H1 (cell line): ENCODE results near the gene CRY1. TPM values are rescaled to one million over a fixed set of nuclear protein-coding genes. Genes with fewer than 3 reads are reported as not detected.

Experiments used
- CTCF ChIA-PET: fragments of 300-600 bp; sonication (Branson Sonifier 250); formaldehyde crosslinking; loops from one replicate; lab custom pipeline; 2021; ENCODE audit not compliant: partially characterized antibody; lab: Charles Lee
- POLR2A ChIA-PET: fragments of 300-600 bp; sonication (Branson Sonifier 250); formaldehyde crosslinking; loops from one replicate; lab custom pipeline; 2021; ENCODE audit warnings: inconsistent platforms; ENCODE audit not compliant: partially characterized antibody; lab: Charles Lee
- DNase-seq, 2 experiments: peaks; one replicate each; pipeline versions ENCODE4 v3.0.0 to v3.0.0-alpha.2; 2010 to 2022; ENCODE audit warnings: low spot score in 2 of 2, low read depth in 1 of 2, mixed read lengths in 1 of 2
- FAIRE-seq: peaks from 2 replicates; lab custom pipeline; 2011; peaks lifted over from hg19 to GRCh38; lab: Jason Lieb, UNC
- H2AFZ ChIP-seq: 2 replicates; pipeline ENCODE4 v1.8.1; 2012; ENCODE audit warnings: low read length, inconsistent platforms
- H2AK5ac ChIP-seq: 2 replicates; pipeline ENCODE4 v1.6.1; 2013; ENCODE audit warnings: low read depth, low read length
- H2BK120ac ChIP-seq: replicated peaks from 2 replicates; pipeline ENCODE3; 2013; ENCODE audit warnings: low read depth, low read length, inconsistent platforms
- H2BK12ac ChIP-seq: 2 replicates; pipeline ENCODE4 v1.6.1; 2013; ENCODE audit warnings: low read depth, low read length
- H2BK15ac ChIP-seq: 2 replicates; pipeline ENCODE4 v1.6.1; 2013; ENCODE audit warnings: low read length
- H2BK20ac ChIP-seq: 2 replicates; pipeline ENCODE4 v1.6.1; 2013; ENCODE audit warnings: low read length
- H2BK5ac ChIP-seq: 2 replicates; pipeline ENCODE4 v1.6.1; 2013; ENCODE audit warnings: low read depth, low read length
- H3K14ac ChIP-seq: 2 replicates; pipeline ENCODE4 v1.6.1; 2013; ENCODE audit warnings: inconsistent platforms; ENCODE audit not compliant: insufficient read length
- H3K18ac ChIP-seq: 2 replicates; pipeline ENCODE4 v1.6.1; 2013; ENCODE audit warnings: low read length; ENCODE audit errors: extremely low read depth
- H3K23ac ChIP-seq: 2 replicates; pipeline ENCODE4 v1.6.1; 2013; ENCODE audit warnings: inconsistent platforms; ENCODE audit not compliant: insufficient read length
- H3K23me2 ChIP-seq: 2 replicates; pipeline ENCODE4 v1.6.1; 2013; ENCODE audit warnings: low read depth, low read length
- H3K27ac ChIP-seq: 2 replicates; pipeline ENCODE4 v1.6.1; 2011; ENCODE audit warnings: low read depth, low read length, inconsistent platforms
- H3K27me3 ChIP-seq, 4 experiments: replicated peaks in 1 of 4; 1 replicate in 1 of 4; 2 replicates in 3 of 4; pipeline versions ENCODE4 v1.6.1 to v1.8.1; 2011 to 2013; ENCODE audit warnings: low read length in 3 of 4, mild to moderate bottlenecking in 3 of 4, inconsistent platforms in 2 of 4, mixed read lengths in 2 of 4, moderate library complexity in 1 of 4; ENCODE audit not compliant: control insufficient read depth in 3 of 4, insufficient read depth in 3 of 4; ENCODE audit errors: extremely low read depth in 1 of 4
- H3K36me3 ChIP-seq, 4 experiments: 2 replicates each; pipeline versions ENCODE4 v1.6.1 to v1.8.1; 2011 to 2013; ENCODE audit warnings: mild to moderate bottlenecking in 4 of 4, low read length in 3 of 4, moderate library complexity in 2 of 4, control low read depth in 1 of 4, inconsistent platforms in 1 of 4; ENCODE audit not compliant: insufficient read depth in 4 of 4, control insufficient read depth in 2 of 4
- H3K4ac ChIP-seq: replicated peaks from 2 replicates; pipeline ENCODE3; 2013; ENCODE audit warnings: low read length, low read depth, mixed read lengths, inconsistent platforms; ENCODE audit not compliant: insufficient read length
- H3K4me1 ChIP-seq, 4 experiments: replicated peaks in 1 of 4; 1 replicate in 1 of 4; 2 replicates in 3 of 4; pipeline versions ENCODE4 v1.6.1 to v1.8.1; 2011 to 2013; ENCODE audit warnings: low read length in 3 of 4, inconsistent platforms in 2 of 4, mixed read lengths in 1 of 4; ENCODE audit not compliant: insufficient read depth in 4 of 4, control insufficient read depth in 3 of 4
- H3K4me2 ChIP-seq, 2 experiments: 2 replicates each; pipeline versions ENCODE4 v1.6.1 to v1.8.1; 2011 to 2013; ENCODE audit warnings: low read depth in 2 of 2, low read length in 2 of 2, control low read depth in 1 of 2, inconsistent platforms in 1 of 2, mild to moderate bottlenecking in 1 of 2; ENCODE audit not compliant: insufficient read depth in 1 of 2
- H3K4me3 ChIP-seq, 4 experiments: fragments of 200-600, 300-600 bp in 1 of 4; sonication (generic), shearing (Covaris generic), sonication (Bioruptor Twin) in 1 of 4; 2 replicates each; pipeline versions ENCODE4 v1.5.1 to v1.8.1; 2011 to 2016; ENCODE audit warnings: low read length in 4 of 4, low read depth in 3 of 4, control low read depth in 2 of 4, inconsistent platforms in 2 of 4, mild to moderate bottlenecking in 2 of 4, mixed read lengths in 1 of 4, moderate library complexity in 1 of 4; ENCODE audit not compliant: insufficient read depth in 2 of 4; ENCODE audit errors: extremely low read depth in 1 of 4
- H3K56ac ChIP-seq: replicated peaks from 2 replicates; pipeline ENCODE3; 2013; ENCODE audit warnings: low read depth, mild to moderate bottlenecking, mixed read lengths, low read length, inconsistent platforms; ENCODE audit not compliant: insufficient read length
- H3K79me1 ChIP-seq: 2 replicates; pipeline ENCODE4 v1.6.1; 2013; ENCODE audit warnings: low read depth, low read length, control low read depth
- H3K79me2 ChIP-seq, 2 experiments: 2 replicates each; pipeline versions ENCODE4 v1.6.1 to v1.8.1; 2012 to 2013; ENCODE audit warnings: low read length in 2 of 2, mild to moderate bottlenecking in 2 of 2, inconsistent platforms in 1 of 2; ENCODE audit not compliant: insufficient read depth in 2 of 2, control insufficient read depth in 1 of 2
- H3K9ac ChIP-seq, 4 experiments: replicated peaks in 1 of 4; 1 replicate in 1 of 4; 2 replicates in 3 of 4; pipeline versions ENCODE4 v1.6.1 to v1.8.1; 2011 to 2013; ENCODE audit warnings: low read depth in 3 of 4, low read length in 3 of 4, control low read depth in 2 of 4, mild to moderate bottlenecking in 2 of 4, moderate library complexity in 2 of 4, inconsistent platforms in 1 of 4; ENCODE audit errors: extremely low read depth in 1 of 4
- H3K9me3 ChIP-seq, 2 experiments: 2 replicates each; pipeline versions ENCODE4 v1.6.1 to v1.8.1; 2012 to 2013; ENCODE audit warnings: mild to moderate bottlenecking in 2 of 2, moderate library complexity in 2 of 2, control low read depth in 1 of 2, inconsistent platforms in 1 of 2, low read depth in 1 of 2, low read length in 1 of 2, mixed read lengths in 1 of 2; ENCODE audit not compliant: insufficient read depth in 2 of 2
- H4K20me1 ChIP-seq, 2 experiments: replicated peaks in 1 of 2; 2 replicates each; pipeline versions ENCODE3 to v1.8.1; 2011 to 2013; ENCODE audit warnings: inconsistent platforms in 2 of 2, low read length in 2 of 2, mild to moderate bottlenecking in 1 of 2; ENCODE audit not compliant: insufficient read depth in 2 of 2, control insufficient read depth in 1 of 2
- H4K5ac ChIP-seq: 2 replicates; pipeline ENCODE4 v1.6.1; 2013; ENCODE audit warnings: low read length, low read depth, mixed read lengths, inconsistent platforms; ENCODE audit not compliant: insufficient read length
- H4K8ac ChIP-seq: 2 replicates; pipeline ENCODE4 v1.8.0; 2013; ENCODE audit warnings: mild to moderate bottlenecking, moderate library complexity, low read length, inconsistent platforms; ENCODE audit not compliant: insufficient read depth; ENCODE audit errors: extremely low read depth
- H4K91ac ChIP-seq: replicated peaks from 2 replicates; pipeline ENCODE3; 2013; ENCODE audit warnings: low read length, mixed read lengths, inconsistent platforms; ENCODE audit not compliant: insufficient read length
- WGBS, 2 experiments: shearing (Covaris generic) in 1 of 2; methylation state at CpG; one replicate each; pipeline versions ENCODE4 v1.1.6 to v1.1.7; 2013 to 2015; ENCODE audit warnings: low lambda C conversion rate in 2 of 2, mixed read lengths in 2 of 2, inconsistent platforms in 1 of 2, low coverage in 1 of 2, missing lambda C conversion rate in 1 of 2; ENCODE audit not compliant: insufficient replicate concordance in 2 of 2, insufficient coverage in 1 of 2, insufficient read length in 1 of 2; ENCODE audit errors: extremely low coverage in 1 of 2, missing lambda C conversion rate in 1 of 2; 5-methylcytosine and 5-hydroxymethylcytosine counted together
- polyA plus RNA-seq, 7 experiments: library from polyadenylated mRNA; depleted of rRNA in 3 of 7; stranded (reverse) in 5 of 7; unstranded in 2 of 7; fragments of >200 nt in 5 of 7; fragments of 200-250 nt in 2 of 7; gene quantifications; 1 replicate in 5 of 7; 2 replicates in 1 of 7; 4 replicates in 1 of 7; pipeline versions ENCODE4 v1.2.1 to v1.2.3, GENCODE V29; 2011 to 2013; ENCODE audit warnings: missing spikeins in 2 of 7, mixed read lengths in 2 of 7
- total RNA-seq: library from RNA; stranded (reverse); fragmentation: NEBNext Ultra II Directional; extraction: Animal tissue kit (Norgen Biotek cat#: 25700); gene quantifications from 2 replicates; pipeline ENCODE4 v1.2.1, GENCODE V29; 2021
- TF ChIP-seq, protein P1 (sequence below): IDR thresholded peaks from 2 replicates; pipeline ENCODE4 v1.6.1; 2012; ENCODE audit warnings: low read length, inconsistent platforms

The CRY1 gene
- total and polyA plus RNA-seq, 2 of the 8 experiments (the other 6 are each of a cell fraction or from before 2014, with no cell fraction given): 13.6 to 25.1 TPM

- H3K9me3 ChIP-seq: no peaks in the 10 kb centered on the region
- 92% methylated on average over 7 of the region's 7 CpGs; no CpG with 5 or more reads in 1 of the 2 experiments for WGBS, 2 experiments
- H3K18ac ChIP-seq: no peak overlapping the region
- H3K4me3 ChIP-seq: no peak overlapping the region
- H3K36me3 ChIP-seq: peaks cover 0 to 4% (median 0%) of the 10 kb centered on the region in 4 experiments; a peak in 2 of 8 replicates
- no peak overlapping the region for H2BK12ac ChIP-seq
- H3K27ac ChIP-seq: no peak overlapping the region
- no peak overlapping the region for H4K8ac ChIP-seq
- no peak overlapping the region for H2AFZ ChIP-seq
- DNase-seq: no peak
- no peak for FAIRE-seq
- H2BK120ac ChIP-seq: no peak overlapping the region
- no peak overlapping the region for H2BK20ac ChIP-seq
- H4K91ac ChIP-seq: no peak overlapping the region
- H3K23ac ChIP-seq: no peak overlapping the region
- H3K4me1 ChIP-seq: peaks cover 0 to under 1% (median under 1%) of the 10 kb centered on the region in 4 experiments; a peak in 2 of 7 replicates
- no peak overlapping the region for H2BK5ac ChIP-seq
- H3K9ac ChIP-seq: no peak overlapping the region
- no peak overlapping the region for H3K4ac ChIP-seq
- no peak overlapping the region for H2AK5ac ChIP-seq
- TF ChIP-seq, protein P1, sequence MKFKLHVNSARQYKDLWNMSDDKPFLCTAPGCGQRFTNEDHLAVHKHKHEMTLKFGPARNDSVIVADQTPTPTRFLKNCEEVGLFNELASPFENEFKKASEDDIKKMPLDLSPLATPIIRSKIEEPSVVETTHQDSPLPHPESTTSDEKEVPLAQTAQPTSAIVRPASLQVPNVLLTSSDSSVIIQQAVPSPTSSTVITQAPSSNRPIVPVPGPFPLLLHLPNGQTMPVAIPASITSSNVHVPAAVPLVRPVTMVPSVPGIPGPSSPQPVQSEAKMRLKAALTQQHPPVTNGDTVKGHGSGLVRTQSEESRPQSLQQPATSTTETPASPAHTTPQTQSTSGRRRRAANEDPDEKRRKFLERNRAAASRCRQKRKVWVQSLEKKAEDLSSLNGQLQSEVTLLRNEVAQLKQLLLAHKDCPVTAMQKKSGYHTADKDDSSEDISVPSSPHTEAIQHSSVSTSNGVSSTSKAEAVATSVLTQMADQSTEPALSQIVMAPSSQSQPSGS: no peak
- H3K4me2 ChIP-seq: no peak overlapping the region
- H3K27me3 ChIP-seq: no peaks in the 10 kb centered on the region; a peak in 1 of 7 replicates
- CTCF ChIA-PET: interaction anchor here (1.3 kb wide), 1 partner anchor 124 kb away, joined by 3 read pairs; no protein-coding TSS in a partner anchor
- H3K14ac ChIP-seq: no peak overlapping the region
- no peak overlapping the region for H2BK15ac ChIP-seq
- no peaks in the 10 kb centered on the region for H3K79me2 ChIP-seq
- no peaks in the 10 kb centered on the region for H3K79me1 ChIP-seq
- POLR2A ChIA-PET: no interaction called here
- no peaks in the 10 kb centered on the region for H4K20me1 ChIP-seq
- H3K56ac ChIP-seq: no peak overlapping the region
- H3K23me2 ChIP-seq: no peaks in the 10 kb centered on the region
- H4K5ac ChIP-seq: no peak overlapping the region
Observed at GRCh38 chr12:106980944-106981343, 112.4 kb downstream of the CRY1 start.
